ENCODE results near the gene SLC47A1. TPM values are rescaled to one million over a fixed set of nuclear protein-coding genes. Genes with fewer than 3 reads are reported as not detected.
A peak's percentile ranks its signal among the peaks of the same experiment; 100 is the strongest.
"Not testable (repeated sequence)": the region's sequence is repeated elsewhere in the genome, so short reads cannot be mapped to it uniquely, and the experiment has no call there.

Gene SLC47A1
- total RNA-seq, result not detected in 2 replicates

- H3K4me3 Mint-ChIP-seq, result peak within 1 kb of the TSS; percentile 37
- H3K27ac Mint-ChIP-seq, result no peak within 1 kb of the TSS
- DNase-seq, result peak; percentile 63
- H3K4me1 Mint-ChIP-seq, result no peaks in the 10 kb centered on the region
- no peaks in the 10 kb centered on the region for H3K36me3 Mint-ChIP-seq (ENCODE audit: low read depth)
- intact Hi-C loops (cut with micrococcal nuclease), result no loop called here
- no peaks in the 10 kb centered on the region for H3K9me3 Mint-ChIP-seq
- H3K27me3 Mint-ChIP-seq, result peaks cover 55% of the 10 kb centered on the region
Measured at GRCh38 chr17:19533718-19534561, at the start of gene SLC47A1. Gene SLC47A1 (plus strand): TSS chr17:19533854. CDS start chr17:19533940, 86 bp downstream.

DNA sequence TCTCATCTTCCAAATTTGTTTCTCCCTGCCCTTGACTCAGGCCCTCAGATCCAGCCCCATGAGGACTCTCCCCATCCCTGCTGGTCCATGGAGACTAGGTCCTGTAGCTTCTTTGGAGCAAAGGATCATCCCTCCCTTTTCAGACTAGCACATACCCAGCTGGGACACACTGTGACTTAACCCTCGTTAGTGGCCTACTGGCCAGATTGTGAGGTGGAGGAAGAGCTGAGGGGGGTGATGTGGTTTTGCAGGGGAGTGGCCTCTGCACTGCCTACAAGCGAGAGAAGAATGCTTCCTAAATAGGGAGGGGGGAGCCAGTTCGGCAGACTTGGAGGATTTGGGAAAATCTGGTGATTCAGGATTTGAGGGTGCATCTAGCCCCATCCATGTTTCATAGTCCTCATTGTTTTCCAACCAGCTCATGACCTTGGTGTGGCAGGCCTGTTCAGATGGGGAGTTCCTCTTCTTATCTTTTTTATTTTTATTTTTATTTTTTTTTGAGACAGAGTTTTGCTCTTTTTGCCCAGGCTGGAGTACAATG, 47.8 kb upstream of the SLC47A1 start:
- intact Hi-C loops (cut with micrococcal nuclease), result no loop called here
- Mint-ChIP-seq H3K27me3 (peaks cover 2% of the 10 kb centered on the region), H3K36me3 (ENCODE audit: low read depth) (no peaks in the 10 kb centered on the region), H3K4me1 (no peaks in the 10 kb centered on the region), H3K27ac (no peak overlapping the region), H3K9me3 (no peaks in the 10 kb centered on the region), H3K4me3 (no peak overlapping the region)
- no peak for DNase-seq

DNA sequence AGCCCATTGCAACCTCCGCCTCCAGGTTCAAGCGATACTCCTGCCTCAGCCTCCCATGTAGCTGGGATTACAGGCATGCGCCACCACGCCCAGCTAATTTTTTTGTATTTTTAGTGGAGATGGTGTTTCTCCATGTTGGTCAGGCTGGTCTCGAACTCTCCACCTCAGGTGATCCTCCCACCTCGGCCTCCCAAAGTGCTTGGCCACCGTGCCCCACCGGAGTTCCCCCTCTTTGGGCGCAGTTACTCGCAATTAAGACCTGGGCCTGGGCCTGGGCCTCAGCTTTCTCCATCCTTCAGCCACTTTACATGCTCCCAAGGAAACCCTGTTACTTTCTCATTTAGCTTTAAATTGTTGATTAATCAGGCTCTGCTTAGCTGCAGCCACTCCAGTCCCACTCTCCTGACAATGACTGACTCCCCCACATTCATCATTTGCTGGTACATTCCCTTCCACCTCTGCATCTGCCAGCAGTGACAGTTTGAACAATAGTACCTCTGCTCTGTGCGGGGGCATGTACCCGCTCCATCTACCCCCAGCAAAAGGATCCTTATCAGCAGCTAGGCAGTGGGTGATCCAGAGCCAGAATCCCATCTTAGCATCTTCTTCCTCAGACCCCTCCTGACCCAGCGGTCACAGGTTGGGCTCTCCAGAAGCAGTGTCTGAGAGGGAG, 47.2 kb upstream of the SLC47A1 start:
- intact Hi-C loops (cut with micrococcal nuclease), result no loop called here
- Mint-ChIP-seq H3K36me3 (ENCODE audit: low read depth) (no peaks in the 10 kb centered on the region), H3K9me3 (no peaks in the 10 kb centered on the region), H3K27ac (no peak overlapping the region), H3K4me1 (no peaks in the 10 kb centered on the region), H3K4me3 (no peak overlapping the region), H3K27me3 (peaks cover 2% of the 10 kb centered on the region)
- no peak for DNase-seq

DNA sequence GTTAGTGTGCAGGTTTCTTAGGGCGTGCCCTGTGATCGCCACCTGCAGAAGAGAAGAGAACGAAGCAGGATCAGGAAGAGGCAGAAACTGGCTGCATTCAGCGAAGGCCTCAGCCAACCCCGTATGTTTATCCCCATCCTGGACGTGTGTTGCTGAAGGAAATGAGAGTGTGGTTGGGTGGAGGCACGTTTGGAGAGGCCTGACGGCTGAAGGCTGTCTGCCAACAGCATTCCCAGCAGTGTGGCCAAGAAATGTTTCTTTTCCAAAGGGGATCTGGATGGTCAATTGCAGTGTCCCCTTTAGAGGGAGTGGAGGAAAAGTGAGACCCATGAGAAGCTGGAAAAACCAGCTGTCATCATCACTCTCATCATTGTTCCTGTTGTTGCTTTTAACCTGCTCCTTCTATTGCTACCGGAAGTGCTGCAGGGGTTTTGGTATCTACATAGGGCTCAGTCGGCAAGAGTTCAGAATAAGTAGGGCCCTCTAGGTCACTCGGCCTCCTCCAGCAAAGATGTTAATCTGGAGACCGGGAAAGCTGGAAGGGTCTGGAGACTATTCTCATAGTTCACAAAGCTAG, 46.5 kb upstream of the SLC47A1 start:
- no peaks in the 10 kb centered on the region for H3K4me1 Mint-ChIP-seq
- no peak overlapping the region for H3K4me3 Mint-ChIP-seq
- H3K9me3 Mint-ChIP-seq, result no peaks in the 10 kb centered on the region
- no peak for DNase-seq
- H3K27me3 Mint-ChIP-seq, result peaks cover 2% of the 10 kb centered on the region
- H3K36me3 Mint-ChIP-seq (ENCODE audit: low read depth), result no peaks in the 10 kb centered on the region
- intact Hi-C loops (cut with micrococcal nuclease), result no loop called here
- no peak overlapping the region for H3K27ac Mint-ChIP-seq

GRCh38 chr17:19492141-19492540, 41.5 kb upstream of the SLC47A1 start:
- Mint-ChIP-seq H3K27ac (no peak overlapping the region), H3K4me1 (no peaks in the 10 kb centered on the region)

DNA sequence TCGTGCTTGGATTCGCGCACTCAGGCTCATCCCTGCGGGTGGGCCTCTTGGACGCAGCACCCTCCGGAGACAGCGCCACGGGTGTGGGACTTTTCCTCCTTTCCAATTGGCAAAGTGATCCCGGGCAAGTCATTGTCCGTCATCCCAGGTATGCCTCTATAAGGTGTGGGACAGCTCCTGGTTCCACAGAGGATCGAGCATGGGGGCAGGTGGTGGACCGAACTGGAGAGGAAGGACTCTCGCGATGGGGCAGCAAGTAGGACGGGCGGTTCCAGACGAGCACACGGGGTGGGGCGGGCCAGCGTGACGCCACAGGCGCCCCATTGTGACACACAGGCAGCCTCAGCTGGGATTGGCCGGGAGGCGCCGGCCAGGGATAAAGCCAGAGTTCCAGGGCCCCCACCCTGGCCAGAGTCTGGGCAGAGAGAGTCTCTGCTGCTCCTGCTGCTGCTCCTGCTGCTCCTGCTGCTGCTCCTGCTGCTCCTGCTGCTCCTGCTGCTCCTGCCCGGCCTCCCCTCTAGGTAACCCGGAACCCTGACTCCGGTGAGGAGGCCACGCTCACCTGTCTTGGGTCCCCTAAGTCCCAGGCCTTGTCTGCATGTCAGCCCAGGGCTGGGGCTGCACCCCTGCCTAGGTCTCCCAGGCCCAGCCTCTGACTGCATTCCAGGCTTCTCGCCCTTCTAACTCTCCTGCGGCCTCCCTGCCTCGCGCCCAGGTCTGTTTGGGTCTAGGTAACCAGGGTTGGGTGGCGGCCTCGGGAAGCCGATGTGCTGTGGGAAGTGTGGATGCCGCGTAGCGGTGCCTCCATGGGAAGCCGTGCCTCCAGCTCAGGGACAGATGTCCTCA, 38.5 kb upstream of the SLC47A1 start:
- DNase-seq, result no peak
- H3K27ac Mint-ChIP-seq, result no peak overlapping the region
- peaks cover 6% of the 10 kb centered on the region for H3K27me3 Mint-ChIP-seq
- intact Hi-C loops (cut with micrococcal nuclease), result no loop called here
- no peaks in the 10 kb centered on the region for H3K4me1 Mint-ChIP-seq
- no peaks in the 10 kb centered on the region for H3K36me3 Mint-ChIP-seq (ENCODE audit: low read depth)
- H3K9me3 Mint-ChIP-seq, result no peaks in the 10 kb centered on the region
- no peak overlapping the region for H3K4me3 Mint-ChIP-seq

More at GRCh38 chr17:19492141-19492540, 41.5 kb upstream of the SLC47A1 start:
- intact Hi-C loops (cut with micrococcal nuclease), result no loop called here
- Mint-ChIP-seq H3K9me3 (no peaks in the 10 kb centered on the region), H3K4me3 (no peak overlapping the region), H3K36me3 (ENCODE audit: low read depth) (no peaks in the 10 kb centered on the region), H3K27me3 (peaks cover 3% of the 10 kb centered on the region)
- DNase-seq, result no peak

DNA sequence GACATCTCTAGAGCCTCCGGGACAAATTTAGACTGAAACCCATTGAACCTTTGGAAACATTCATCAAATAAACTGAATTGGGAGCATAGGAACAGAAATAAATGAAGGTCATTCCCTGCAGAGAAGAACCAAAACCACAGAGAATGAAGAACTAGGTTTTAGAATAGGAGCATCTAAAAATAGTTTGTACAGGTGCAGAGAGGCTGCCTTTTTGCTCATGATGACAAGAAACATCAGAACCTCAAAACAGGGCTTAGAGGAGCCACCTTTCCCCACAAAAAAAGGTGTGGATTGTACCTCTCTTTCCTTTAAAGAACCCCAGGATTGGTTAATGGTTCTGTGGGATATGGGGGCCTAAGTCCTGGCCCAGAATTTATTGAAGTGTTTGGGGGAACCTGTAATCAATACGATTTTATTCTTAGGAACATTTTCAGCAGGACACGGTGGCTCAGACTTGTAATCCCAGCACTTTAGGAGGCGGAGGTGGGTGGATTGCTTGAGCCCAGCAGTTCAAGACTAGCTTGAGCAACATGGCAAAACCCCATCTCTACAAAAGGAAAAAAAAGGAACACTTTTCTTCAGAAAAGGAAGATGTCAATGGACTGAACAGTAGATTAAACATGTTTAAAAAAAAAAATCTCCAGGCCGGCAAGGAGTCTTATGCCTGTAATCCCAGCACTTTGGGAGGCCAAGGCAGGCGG, 37.7 kb upstream of the SLC47A1 start:
- intact Hi-C loops (cut with micrococcal nuclease), result no loop called here
- Mint-ChIP-seq H3K27me3 (peaks cover 11% of the 10 kb centered on the region), H3K4me1 (no peaks in the 10 kb centered on the region), H3K27ac (no peak overlapping the region), H3K36me3 (ENCODE audit: low read depth) (no peaks in the 10 kb centered on the region), H3K9me3 (no peaks in the 10 kb centered on the region), H3K4me3 (no peak overlapping the region)
- DNase-seq, result no peak

GRCh38 chr17:19497624-19498023, 36.0 kb upstream of the SLC47A1 start:
- Mint-ChIP-seq H3K4me3 (no peak overlapping the region), H3K9me3 (no peaks in the 10 kb centered on the region), H3K27ac (no peak overlapping the region), H3K27me3 (peaks cover 11% of the 10 kb centered on the region), H3K4me1 (peaks cover under 1% of the 10 kb centered on the region), H3K36me3 (ENCODE audit: low read depth) (no peaks in the 10 kb centered on the region)
- intact Hi-C loops (cut with micrococcal nuclease), result no loop called here
- no peak for DNase-seq

- H3K9me3 Mint-ChIP-seq, result no peaks in the 10 kb centered on the region
- H3K4me3 Mint-ChIP-seq, result no peak overlapping the region
- no peak overlapping the region for H3K27ac Mint-ChIP-seq
- H3K4me1 Mint-ChIP-seq, result peaks cover 2% of the 10 kb centered on the region
- DNase-seq, result no peak
- H3K27me3 Mint-ChIP-seq, result peaks cover 24% of the 10 kb centered on the region
- intact Hi-C loops (cut with micrococcal nuclease), result no loop called here
- H3K36me3 Mint-ChIP-seq (ENCODE audit: low read depth), result no peaks in the 10 kb centered on the region
Measured at GRCh38 chr17:19501219-19501618, 32.4 kb upstream of the SLC47A1 start.

- H3K9me3 Mint-ChIP-seq, result no peaks in the 10 kb centered on the region
- H3K27me3 Mint-ChIP-seq, result peaks cover 24% of the 10 kb centered on the region
- DNase-seq, result peak; percentile 71
- H3K4me1 Mint-ChIP-seq, result peaks cover 2% of the 10 kb centered on the region
- intact Hi-C loops (cut with micrococcal nuclease), result no loop called here
- H3K27ac Mint-ChIP-seq, result peak overlapping the region; percentile 52
- no peak overlapping the region for H3K4me3 Mint-ChIP-seq
- no peaks in the 10 kb centered on the region for H3K36me3 Mint-ChIP-seq (ENCODE audit: low read depth)
Measured at GRCh38 chr17:19502517-19502916, 31.1 kb upstream of the SLC47A1 start.

GRCh38 chr17:19505561-19505960, 28.1 kb upstream of the SLC47A1 start:
- intact Hi-C loops (cut with micrococcal nuclease), result loop anchor here (5.0 kb wide), 1 partner anchor 362 kb away; the partner anchor contains the start of gene ULK2
- not testable (repeated sequence) for H3K9me3 Mint-ChIP-seq; DNase-seq; H3K4me1 Mint-ChIP-seq; H3K36me3 Mint-ChIP-seq (ENCODE audit: low read depth); H3K27ac Mint-ChIP-seq
- Mint-ChIP-seq H3K4me3 (peak overlapping the region; percentile 11), H3K27me3 (peaks cover 21% of the 10 kb centered on the region)

GRCh38 chr17:19507775-19508576, 25.7 kb upstream of the SLC47A1 start:
- Mint-ChIP-seq H3K9me3 (no peaks in the 10 kb centered on the region), H3K36me3 (ENCODE audit: low read depth) (peaks cover 2% of the 10 kb centered on the region), H3K4me1 (peaks cover 7% of the 10 kb centered on the region), H3K4me3 (peak overlapping the region; percentile 86), H3K27me3 (peaks cover 17% of the 10 kb centered on the region), H3K27ac (peak overlapping the region; percentile 86)
- DNase-seq, result peak; percentile 95
- intact Hi-C loops (cut with micrococcal nuclease), result loop anchor here (1.0 to 5.0 kb wide), 3 partner anchors 131 to 359 kb away; partner anchors contain the start of genes B9D1 and ULK2

Data from activated CD4-positive, alpha-beta T cell treated with anti-CD3 and anti-CD28 coated beads, Interleukin-2, amount 10 ng/mL, durations not matched to agents 24 days and 14 days (primary cell).